T-helper 2 cell treated with Interferon-gamma antibody and Interleukin-4, amounts not matched to agents 100 ng/mL and 5 ng/mL, for 36 hours (primary cell): ENCODE results near the gene BRSK2. TPM values are rescaled to one million over a fixed set of nuclear protein-coding genes. Genes with fewer than 3 reads are reported as not detected.

Experiments used
- intact Hi-C: fragments of 100-400 bp; cut with micrococcal nuclease; formaldehyde crosslinking; loops from one replicate; pipeline ENCODE4 v1.15.1; 2023
- total RNA-seq: library from RNA; stranded (reverse); gene quantifications from 2 replicates; pipeline ENCODE4 v1.2.3, GENCODE V29; 2022

The BRSK2 gene
- total RNA-seq, 1 donor from 2014 or later = not detected

GRCh38 chr11:1480555-1481482, 91.1 kb downstream of the BRSK2 start:
- intact Hi-C loops = no loop called here

DNA sequence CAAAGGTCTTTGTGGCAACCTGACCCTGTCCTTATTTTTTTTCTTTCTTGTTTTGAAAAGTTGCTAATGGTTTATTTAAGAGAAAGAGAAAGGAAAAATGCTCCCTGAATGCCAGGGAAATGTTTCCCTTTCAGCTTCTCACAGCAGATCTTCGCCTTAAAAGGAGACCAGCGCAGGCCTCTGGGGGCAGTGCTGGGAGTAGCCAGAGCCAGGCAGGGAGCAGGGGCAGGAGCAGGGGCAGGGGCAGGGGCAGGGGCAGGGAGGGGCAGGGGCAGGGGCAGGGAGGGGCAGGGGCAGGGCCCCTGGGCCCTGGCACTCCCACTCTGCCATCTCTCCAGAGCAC, 91.7 kb downstream of the BRSK2 start:
- intact Hi-C loops = no loop called here

DNA sequence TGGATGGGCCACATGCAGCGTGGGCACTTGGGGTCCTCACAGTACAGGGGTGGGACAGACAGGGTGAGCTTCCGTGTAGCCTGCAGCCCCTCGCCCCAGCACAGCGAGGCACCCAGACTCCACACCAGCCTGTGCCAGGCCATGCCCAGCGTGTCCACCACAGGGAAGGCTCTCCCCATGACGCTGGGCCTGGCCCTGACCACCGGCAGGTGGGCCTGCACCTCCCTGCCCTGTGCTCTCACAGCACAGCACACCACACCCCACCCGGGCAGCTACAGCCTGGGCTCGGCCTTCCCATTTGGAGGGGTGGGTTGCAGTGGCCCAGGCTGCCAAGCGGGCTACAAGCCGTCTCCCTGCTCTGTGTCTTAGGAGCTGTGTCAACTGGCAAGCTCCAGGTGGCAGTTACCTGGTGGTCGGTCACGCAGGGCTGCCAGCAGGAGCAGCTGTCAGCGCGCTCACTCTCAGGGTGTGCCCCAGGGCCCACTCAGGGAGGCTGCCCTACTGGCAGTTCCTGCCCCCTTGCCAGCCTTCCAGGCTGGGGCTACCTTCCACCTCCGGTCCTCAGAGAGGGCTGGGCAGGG, 92.2 kb downstream of the BRSK2 start:
- intact Hi-C loops = no loop called here

DNA sequence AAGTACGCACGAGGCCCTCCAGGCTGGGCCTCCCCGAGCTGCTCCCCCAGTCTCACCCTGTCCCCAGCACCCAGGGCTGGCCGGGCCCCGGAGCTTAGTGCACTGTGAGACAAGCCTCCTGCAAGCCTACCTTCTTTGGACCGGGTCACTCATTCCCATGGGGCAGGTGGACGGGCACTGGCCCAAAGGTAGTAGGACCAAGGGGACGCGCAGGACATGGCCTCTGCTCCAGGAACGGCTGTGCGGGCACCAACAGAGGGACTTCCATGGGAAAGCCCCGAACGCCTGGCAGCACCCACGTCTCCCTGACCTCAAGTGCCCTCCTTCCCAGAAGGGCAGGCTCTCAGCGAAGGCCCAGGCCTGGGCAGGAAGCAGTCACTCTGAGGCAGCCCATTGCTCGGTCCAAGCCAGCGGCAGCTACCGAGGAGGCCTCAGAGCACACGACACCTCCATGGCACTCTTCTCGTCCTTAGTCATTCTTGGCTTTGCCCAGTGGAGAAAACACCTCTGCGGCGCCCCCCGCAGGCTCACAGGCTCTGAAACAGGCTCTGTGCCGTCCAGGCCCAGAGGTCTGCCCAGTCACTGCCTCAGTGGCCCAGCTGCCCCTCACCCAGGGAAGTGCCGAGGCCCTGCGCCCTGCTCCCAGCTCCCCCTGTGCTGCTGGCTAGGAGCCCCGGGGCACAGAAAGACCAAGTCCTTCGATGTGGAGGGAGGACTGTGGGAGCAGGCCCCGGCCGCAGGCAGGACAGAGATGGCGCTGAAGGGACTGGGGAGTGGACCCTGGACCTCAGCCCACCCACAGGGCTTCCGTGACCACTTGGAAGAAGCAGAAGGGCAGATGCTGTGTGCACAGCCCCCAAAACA, 93.1 kb downstream of the BRSK2 start:
- intact Hi-C loops = no loop called here

DNA sequence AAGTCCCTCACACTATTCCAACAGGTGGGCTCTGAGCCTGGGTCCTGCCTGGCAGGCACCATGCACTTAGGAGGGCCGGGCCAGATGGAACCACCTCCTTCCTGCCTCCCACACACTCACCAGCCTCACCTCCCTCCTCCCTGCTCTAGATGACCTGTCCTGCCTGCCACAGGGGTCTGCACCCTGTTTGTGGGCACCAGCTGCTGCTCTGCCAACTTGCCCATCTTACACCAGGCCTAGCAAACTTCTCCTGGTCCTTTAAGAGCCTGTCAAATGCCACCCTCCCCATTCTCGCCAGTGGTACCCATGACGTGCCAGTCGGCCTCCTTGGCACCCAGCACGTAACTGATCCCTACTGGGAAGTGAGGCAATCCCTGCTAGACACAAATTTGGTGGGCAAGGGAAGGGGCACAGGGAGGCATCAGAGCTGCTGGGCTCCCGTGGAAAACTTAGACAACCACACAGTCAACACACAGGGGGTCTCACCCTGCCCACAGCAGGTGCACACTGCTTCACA, 93.8 kb downstream of the BRSK2 start:
- intact Hi-C loops = no loop called here

DNA sequence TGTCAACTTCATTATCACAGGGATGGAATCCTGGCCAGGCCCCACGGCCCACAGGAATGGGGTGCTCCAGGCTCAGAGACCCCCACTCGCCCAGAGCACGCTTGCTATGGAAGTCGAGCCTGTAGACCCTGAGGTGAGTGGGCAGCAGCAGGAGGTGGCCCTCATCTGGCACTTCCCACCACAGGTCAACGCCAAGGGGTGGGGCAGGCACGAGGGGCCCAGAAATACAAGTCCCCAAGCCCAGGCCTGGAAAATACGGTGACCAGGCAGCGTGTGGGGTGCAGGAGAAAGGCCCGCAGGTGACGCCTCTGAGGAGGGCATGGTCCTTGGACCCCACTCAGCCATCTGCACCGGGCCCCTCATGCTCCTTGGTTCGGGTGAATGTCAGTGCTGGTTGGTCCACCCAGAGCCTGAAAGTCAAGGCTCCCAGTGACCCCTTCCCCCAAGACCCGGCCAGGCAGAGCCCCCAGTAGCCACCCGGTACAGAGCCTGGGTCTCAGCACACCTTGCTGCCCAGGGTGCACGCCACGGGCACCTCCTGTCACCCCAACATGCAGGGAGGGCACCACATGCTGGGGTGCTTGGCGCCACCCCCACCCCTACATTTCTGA, 94.4 kb downstream of the BRSK2 start:
- intact Hi-C loops = no loop called here

DNA sequence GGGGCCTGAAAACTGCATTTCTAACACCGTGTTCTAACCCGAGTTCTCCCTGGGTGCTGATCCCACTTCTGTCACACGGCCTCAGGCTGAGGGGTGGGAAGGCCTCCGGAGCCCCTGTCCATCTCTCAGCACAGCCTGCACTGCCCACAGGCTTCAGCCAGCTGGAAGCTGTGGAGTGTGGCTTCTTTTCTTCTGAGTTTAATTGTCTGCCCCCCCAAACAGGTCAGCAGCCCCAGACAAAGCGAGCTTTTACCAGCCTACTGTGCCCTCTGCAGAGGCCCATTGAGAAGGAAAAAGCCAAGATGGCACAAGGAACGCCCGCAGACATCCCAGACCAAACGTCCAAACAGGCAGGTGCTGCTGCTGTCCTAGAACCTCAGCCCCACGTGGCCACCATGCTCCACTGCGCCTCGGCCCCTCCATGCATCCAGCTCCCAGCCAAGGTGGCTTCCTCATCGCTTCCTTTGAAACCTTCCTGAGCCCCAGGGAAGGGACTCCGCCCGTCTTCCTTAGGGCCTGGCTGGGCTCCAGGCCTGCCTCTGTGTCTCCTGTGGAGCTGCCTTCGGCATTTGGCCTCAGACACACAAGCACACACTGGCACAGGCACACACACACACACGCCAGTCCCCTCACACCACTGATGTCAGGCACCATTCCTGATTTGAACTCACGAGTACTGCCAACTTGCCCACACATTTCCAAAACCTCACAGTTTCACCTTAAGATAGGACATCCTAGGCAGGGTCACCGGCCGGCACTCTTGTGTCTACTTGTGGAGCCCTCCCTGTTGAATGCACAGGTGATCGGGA, 95.2 kb downstream of the BRSK2 start:
- intact Hi-C loops = no loop called here

DNA sequence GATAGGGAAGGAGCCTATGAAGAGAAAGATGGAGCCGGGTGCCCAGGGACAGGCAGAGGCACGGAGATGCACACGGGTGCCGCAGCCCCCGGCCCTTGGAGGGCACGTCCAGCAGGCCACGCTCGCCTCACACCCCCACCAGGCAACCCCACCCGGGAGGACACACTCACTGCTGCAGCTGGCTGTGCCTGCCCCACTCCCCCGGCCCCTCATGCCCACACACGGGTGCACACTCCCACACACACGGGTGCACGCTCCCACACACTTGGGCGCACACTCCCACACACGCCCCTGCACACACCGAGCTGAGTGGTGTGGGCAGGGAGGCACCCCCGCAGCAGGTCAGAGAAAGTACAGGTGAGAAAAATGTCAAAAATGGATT, 95.8 kb downstream of the BRSK2 start:
- intact Hi-C loops = no loop called here

- intact Hi-C loops = no loop called here
Measured at GRCh38 chr11:1486054-1486825, 96.5 kb downstream of the BRSK2 start, which contains the start of gene MOB2. MOB2 (minus strand) TSS chr11:1486779; CDS start chr11:1486556, 223 bp downstream.

DNA sequence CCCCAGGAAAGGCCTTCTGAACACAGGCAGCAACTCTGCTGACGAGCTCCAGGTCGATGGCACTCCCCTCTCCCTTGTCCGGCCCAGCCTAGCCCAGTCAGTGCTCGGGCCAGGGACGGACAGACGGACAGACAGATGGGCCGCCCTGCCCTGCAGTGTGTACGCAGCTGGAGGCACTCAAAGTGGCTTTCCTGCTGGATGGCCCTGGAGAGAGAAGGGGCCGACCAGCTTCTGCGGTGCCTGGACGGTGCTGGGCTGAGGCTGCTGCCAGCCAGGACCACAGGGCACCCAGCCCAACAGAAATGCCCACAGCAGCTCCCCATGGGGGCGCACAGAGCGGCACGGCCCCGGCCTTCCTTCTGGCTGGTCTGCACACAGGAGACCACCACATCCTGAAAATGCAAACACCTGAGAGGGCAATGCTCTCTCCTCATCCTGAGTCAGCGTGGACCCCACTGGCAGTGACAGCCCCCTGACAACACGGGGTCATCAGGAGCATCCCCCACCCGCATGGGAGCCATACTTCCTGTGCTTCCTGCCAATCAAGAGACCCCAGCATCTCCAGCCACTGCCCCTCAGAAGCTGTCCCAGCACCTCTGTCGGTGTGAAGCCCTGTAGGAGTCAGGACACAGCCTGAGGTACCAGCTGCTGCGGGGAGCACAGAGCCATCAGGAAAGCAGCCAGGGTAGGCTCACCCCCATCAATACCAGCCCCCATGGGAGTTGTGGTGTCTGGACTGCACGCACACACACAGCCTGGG, 97.5 kb downstream of the BRSK2 start:
- intact Hi-C loops = no loop called here

DNA sequence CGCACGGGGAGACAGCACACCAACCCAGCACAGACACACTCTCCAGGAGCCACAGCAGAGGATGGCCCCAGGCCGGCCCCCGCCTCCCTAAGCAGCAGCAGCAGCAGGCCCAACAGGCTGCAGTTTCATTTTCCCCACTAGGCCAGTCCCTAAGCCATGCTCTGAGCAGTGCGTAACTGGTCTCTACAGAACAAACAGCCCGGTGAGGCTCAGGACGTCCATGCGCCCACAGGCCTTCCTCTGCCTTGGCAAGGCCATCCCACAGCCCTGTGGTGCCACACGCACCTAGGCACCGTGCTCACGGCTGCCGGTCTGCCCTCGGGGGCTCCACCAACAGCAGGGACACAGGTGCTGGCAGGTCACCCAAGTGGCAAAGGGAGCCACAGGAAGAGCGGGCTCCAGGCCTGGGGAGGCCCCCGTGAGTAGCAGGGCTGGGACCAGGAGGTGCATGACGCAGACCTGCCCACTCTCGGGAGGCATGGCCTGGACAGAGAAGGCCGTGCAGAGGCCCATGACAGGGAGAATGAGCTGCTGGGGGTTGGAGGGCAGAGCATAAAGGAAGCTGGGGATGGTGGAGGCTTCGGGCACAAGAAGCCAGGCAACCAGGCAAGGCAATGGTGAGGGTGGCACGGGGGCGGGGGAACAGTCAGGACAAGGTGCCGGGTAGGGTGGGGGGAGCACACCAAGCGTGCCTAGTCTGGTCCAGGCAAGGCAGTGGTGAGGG, 98.3 kb downstream of the BRSK2 start:
- intact Hi-C loops = no loop called here

GRCh38 chr11:1488575-1489180, 98.9 kb downstream of the BRSK2 start:
- intact Hi-C loops = no loop called here

GRCh38 chr11:1490651-1491050, 100.9 kb downstream of the BRSK2 start:
- intact Hi-C loops = no loop called here

GRCh38 chr11:1491379-1491778, 101.6 kb downstream of the BRSK2 start:
- intact Hi-C loops = no loop called here

GRCh38 chr11:1493650-1494244, 104.0 kb downstream of the BRSK2 start:
- intact Hi-C loops = no loop called here

GRCh38 chr11:1494650-1495049, 104.9 kb downstream of the BRSK2 start:
- intact Hi-C loops = no loop called here

DNA sequence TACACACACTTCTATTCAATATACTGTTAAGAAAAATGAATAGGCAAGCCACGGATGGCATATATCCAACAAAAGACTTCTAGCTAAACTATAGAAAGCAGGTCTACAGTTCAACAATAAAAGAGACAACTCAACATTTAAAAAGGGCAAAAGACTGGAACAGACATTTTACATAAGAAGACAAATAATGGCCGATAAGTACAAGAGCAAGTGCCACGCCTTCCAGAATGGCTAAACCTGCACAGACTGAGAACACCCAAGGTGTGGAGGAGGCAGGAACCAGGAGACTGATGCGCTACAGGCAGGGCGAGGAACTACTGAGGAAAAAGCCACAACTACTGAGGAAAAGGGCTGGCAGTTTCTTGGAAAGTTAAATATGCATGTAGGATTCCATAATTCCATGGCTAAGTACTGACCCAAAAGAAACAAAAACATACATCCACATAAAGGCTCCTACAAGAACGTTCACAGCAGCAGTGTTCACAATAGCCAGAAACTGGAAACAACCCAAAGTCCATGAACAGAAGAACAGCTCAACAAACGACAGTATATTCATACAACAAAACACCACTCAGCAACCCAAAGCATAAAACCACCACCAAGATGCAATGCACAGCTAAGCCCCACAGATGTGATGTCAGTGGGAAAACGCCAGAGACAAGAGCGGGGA, 106.5 kb downstream of the BRSK2 start:
- intact Hi-C loops = no loop called here
